OCI-LY1 (cell line): ENCODE data around the gene KPRP.

Source experiments
- H2AFZ ChIP-seq: fragments of 200-600 bp; sonication (generic), shearing (Covaris generic); 2 replicates; pipeline ENCODE4 v1.6.0; 2014; ENCODE audit warnings: antibody characterized with exemption, mild to moderate bottlenecking, low read length
- H3F3A ChIP-seq: fragments of 200-600 bp; sonication (generic), shearing (Covaris generic); 2 replicates; pipeline ENCODE4 v1.6.0; 2014; ENCODE audit warnings: mild to moderate bottlenecking, antibody characterized with exemption, low read length, moderate library complexity; ENCODE audit not compliant: insufficient read depth
- H3K27ac ChIP-seq: fragments of 200-600 bp; sonication (generic); 2 replicates; pipeline ENCODE4 v1.5.1; 2014; ENCODE audit warnings: low read length, mixed run types, mild to moderate bottlenecking, low read depth; ENCODE audit not compliant: poor library complexity, severe bottlenecking
- H3K27me3 ChIP-seq: fragments of 200-600 bp; sonication (generic); 2 replicates; pipeline ENCODE4 v1.6.0; 2014; ENCODE audit warnings: antibody characterized with exemption, mild to moderate bottlenecking, low read length, moderate library complexity; ENCODE audit not compliant: insufficient read depth
- H3K36me3 ChIP-seq: fragments of 200-600 bp; sonication (generic); 2 replicates; pipeline ENCODE4 v1.6.1; 2014; ENCODE audit warnings: mild to moderate bottlenecking, antibody characterized with exemption, low read length, moderate library complexity, mixed read lengths; ENCODE audit not compliant: insufficient read depth
- H3K4me1 ChIP-seq: fragments of 200-600 bp; sonication (generic); 2 replicates; pipeline ENCODE4 v1.5.1; 2014; ENCODE audit warnings: mild to moderate bottlenecking, low read length, moderate library complexity; ENCODE audit not compliant: insufficient read depth, severe bottlenecking
- H3K4me2 ChIP-seq: fragments of 200-600 bp; sonication (generic), shearing (Covaris generic); 2 replicates; pipeline ENCODE4 v1.6.1; 2014; ENCODE audit warnings: low read length
- H3K4me3 ChIP-seq: fragments of 200-600 bp; sonication (generic); 2 replicates; pipeline ENCODE4 v1.5.1; 2014; ENCODE audit warnings: low read length, low read depth, mild to moderate bottlenecking, mixed read lengths; ENCODE audit not compliant: poor library complexity, severe bottlenecking
- H3K79me2 ChIP-seq: fragments of 200-600 bp; shearing (Covaris generic); 2 replicates; pipeline ENCODE4 v1.6.1; 2016; ENCODE audit warnings: mixed run types, low read length, mixed read lengths; ENCODE audit not compliant: insufficient read depth
- H3K9ac ChIP-seq: fragments of 200-600 bp; sonication (generic), shearing (Covaris generic); 2 replicates; pipeline ENCODE4 v1.6.1; 2014; ENCODE audit warnings: mild to moderate bottlenecking, low read length, mixed read lengths
- H3K9me2 ChIP-seq: fragments of 200-600 bp; sonication (generic), shearing (Covaris generic); 2 replicates; pipeline ENCODE4 v1.6.1; 2014; ENCODE audit warnings: low read depth, mild to moderate bottlenecking, low read length, mixed read lengths
- H3K9me3 ChIP-seq: fragments of 200-600 bp; shearing (Covaris generic); 2 replicates; pipeline ENCODE4 v1.6.1; 2014; ENCODE audit warnings: low read length, mixed read lengths
- H4K20me1 ChIP-seq: fragments of 200-600 bp; sonication (generic), shearing (Covaris generic); 2 replicates; pipeline ENCODE4 v1.6.0; 2016; ENCODE audit warnings: mild to moderate bottlenecking, low read length; ENCODE audit not compliant: insufficient read depth
- EZH2 ChIP-seq: fragments of 200-600 bp; sonication (generic), shearing (Covaris generic); IDR thresholded peaks from 2 replicates; pipeline ENCODE4 v1.8.0; 2017; ENCODE audit warnings: borderline replicate concordance, mixed run types, mild to moderate bottlenecking, antibody characterized with exemption, low read length, moderate library complexity, mixed read lengths
- TF ChIP-seq, protein P1 (sequence below): fragments of 200-600 bp; sonication (generic), shearing (Covaris generic); IDR thresholded peaks from 2 replicates; pipeline ENCODE4 v1.5.1; 2017; ENCODE audit warnings: mild to moderate bottlenecking, antibody characterized with exemption, low read length, moderate library complexity, mixed read lengths

KPRP gene

DNA sequence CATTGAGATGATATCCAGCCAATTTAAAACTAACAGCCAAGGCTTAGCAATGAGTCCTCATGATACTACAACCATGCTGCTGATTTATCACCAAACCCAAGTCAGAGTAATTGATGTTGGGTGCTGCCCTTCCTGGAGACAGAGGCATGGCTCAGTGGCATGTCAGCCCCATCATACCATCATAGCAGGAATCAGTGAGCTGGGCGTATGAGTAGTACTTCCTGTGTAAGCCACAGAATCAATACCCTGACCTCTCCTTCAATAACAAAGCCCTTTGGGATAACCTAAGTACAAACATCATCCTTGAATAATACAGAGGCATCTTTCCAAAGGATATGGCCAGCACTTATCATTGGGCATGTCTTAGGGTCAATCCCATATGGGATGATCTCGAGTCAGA is 25.3 kb downstream of the KPRP start:
- Histone ChIP-seq H3K9ac (no peak overlapping the region), H3K27me3 (no peaks in the 10 kb centered on the region), H3K4me3 (no peak overlapping the region), H3K79me2 (no peaks in the 10 kb centered on the region), H3F3A (no peaks in the 10 kb centered on the region), H3K27ac (no peak overlapping the region), H3K36me3 (no peaks in the 10 kb centered on the region), H4K20me1 (no peaks in the 10 kb centered on the region), H3K9me2 (no peaks in the 10 kb centered on the region), H2AFZ (no peak overlapping the region), H3K4me2 (no peak overlapping the region), H3K4me1 (no peaks in the 10 kb centered on the region), H3K9me3 (no peaks in the 10 kb centered on the region)
- TF ChIP-seq, protein P1, sequence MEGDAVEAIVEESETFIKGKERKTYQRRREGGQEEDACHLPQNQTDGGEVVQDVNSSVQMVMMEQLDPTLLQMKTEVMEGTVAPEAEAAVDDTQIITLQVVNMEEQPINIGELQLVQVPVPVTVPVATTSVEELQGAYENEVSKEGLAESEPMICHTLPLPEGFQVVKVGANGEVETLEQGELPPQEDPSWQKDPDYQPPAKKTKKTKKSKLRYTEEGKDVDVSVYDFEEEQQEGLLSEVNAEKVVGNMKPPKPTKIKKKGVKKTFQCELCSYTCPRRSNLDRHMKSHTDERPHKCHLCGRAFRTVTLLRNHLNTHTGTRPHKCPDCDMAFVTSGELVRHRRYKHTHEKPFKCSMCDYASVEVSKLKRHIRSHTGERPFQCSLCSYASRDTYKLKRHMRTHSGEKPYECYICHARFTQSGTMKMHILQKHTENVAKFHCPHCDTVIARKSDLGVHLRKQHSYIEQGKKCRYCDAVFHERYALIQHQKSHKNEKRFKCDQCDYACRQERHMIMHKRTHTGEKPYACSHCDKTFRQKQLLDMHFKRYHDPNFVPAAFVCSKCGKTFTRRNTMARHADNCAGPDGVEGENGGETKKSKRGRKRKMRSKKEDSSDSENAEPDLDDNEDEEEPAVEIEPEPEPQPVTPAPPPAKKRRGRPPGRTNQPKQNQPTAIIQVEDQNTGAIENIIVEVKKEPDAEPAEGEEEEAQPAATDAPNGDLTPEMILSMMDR, result no peak
- TF ChIP-seq EZH2, result no peak

DNA sequence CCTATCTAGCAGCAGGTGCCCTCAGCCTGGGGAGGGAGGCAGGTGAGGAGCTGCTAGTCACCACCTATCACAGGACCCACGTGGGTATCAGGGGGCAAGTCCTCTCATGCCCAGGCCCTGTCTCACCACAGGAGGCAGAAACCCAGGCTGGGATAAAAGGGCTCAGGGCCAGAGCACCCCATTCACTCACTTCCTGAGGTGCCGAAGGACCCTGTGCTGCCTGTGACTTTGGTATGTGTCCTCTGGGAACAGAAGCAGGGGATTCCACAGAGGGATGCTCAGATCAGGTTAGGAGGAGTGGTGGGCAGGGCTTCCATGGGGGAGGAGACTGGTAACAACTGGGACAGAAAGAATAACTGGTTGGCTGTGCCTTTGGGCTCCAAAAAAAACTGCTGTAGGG is 28.3 kb downstream of the KPRP start, which contains the start of gene LCE1E:
Gene LCE1E (plus strand): TSS at position 181 of the 400 bp plus-strand sequence. CDS start 1,043 bp downstream, outside the sequence.
- Histone ChIP-seq H3K4me1 (no peaks in the 10 kb centered on the region), H3K4me3 (no peak within 1 kb of the TSS), H3K27ac (no peak within 1 kb of the TSS), H3K4me2 (no peak within 1 kb of the TSS), H2AFZ (no peak within 1 kb of the TSS), H3K27me3 (no peaks in the 10 kb centered on the region), H3K9me3 (no peaks in the 10 kb centered on the region), H3K36me3 (no peaks in the 10 kb centered on the region), H3F3A (no peaks in the 10 kb centered on the region), H3K9me2 (no peaks in the 10 kb centered on the region), H3K9ac (no peak within 1 kb of the TSS), H3K79me2 (no peaks in the 10 kb centered on the region), H4K20me1 (no peaks in the 10 kb centered on the region)
- no peak for TF ChIP-seq EZH2
- TF ChIP-seq, protein P1, result no peak

DNA sequence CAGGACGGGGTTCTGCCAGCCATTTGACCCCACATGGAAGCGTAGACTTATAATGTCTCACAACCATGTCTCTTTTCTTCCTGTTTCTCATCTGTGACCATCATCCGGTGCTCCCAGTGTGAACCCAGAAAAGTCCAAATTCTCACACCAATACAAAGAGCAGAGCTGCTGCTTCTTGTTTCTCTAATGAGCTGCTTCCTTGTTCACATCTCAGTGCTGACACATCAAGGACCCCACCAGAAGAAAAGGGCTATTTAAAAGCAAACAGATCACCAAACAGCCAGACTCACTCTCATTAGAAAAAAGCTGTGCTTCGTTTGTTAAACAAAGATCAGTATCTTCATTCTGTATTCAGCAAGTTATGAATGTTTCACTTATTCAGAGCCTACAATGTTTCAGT is 37.9 kb downstream of the KPRP start:
- Histone ChIP-seq H3K79me2 (no peaks in the 10 kb centered on the region), H3K4me3 (no peak overlapping the region), H3K9me2 (no peaks in the 10 kb centered on the region), H3K4me2 (no peak overlapping the region), H3F3A (no peaks in the 10 kb centered on the region), H3K9me3 (no peaks in the 10 kb centered on the region), H3K27ac (no peak overlapping the region), H3K36me3 (no peaks in the 10 kb centered on the region), H4K20me1 (no peaks in the 10 kb centered on the region), H3K9ac (no peak overlapping the region), H3K27me3 (no peaks in the 10 kb centered on the region), H3K4me1 (no peaks in the 10 kb centered on the region), H2AFZ (no peak overlapping the region)
- TF ChIP-seq, protein P1, result no peak
- TF ChIP-seq EZH2, result no peak
